Kidney tubule cell (primary cell): ENCODE measurements around the gene NAPSA.

ENCODE experiments used
- DNase-seq: peaks from one replicate; pipeline ENCODE4 v3.0.0-alpha.2; 2018; ENCODE audit warnings: low spot score

NAPSA gene

DNA sequence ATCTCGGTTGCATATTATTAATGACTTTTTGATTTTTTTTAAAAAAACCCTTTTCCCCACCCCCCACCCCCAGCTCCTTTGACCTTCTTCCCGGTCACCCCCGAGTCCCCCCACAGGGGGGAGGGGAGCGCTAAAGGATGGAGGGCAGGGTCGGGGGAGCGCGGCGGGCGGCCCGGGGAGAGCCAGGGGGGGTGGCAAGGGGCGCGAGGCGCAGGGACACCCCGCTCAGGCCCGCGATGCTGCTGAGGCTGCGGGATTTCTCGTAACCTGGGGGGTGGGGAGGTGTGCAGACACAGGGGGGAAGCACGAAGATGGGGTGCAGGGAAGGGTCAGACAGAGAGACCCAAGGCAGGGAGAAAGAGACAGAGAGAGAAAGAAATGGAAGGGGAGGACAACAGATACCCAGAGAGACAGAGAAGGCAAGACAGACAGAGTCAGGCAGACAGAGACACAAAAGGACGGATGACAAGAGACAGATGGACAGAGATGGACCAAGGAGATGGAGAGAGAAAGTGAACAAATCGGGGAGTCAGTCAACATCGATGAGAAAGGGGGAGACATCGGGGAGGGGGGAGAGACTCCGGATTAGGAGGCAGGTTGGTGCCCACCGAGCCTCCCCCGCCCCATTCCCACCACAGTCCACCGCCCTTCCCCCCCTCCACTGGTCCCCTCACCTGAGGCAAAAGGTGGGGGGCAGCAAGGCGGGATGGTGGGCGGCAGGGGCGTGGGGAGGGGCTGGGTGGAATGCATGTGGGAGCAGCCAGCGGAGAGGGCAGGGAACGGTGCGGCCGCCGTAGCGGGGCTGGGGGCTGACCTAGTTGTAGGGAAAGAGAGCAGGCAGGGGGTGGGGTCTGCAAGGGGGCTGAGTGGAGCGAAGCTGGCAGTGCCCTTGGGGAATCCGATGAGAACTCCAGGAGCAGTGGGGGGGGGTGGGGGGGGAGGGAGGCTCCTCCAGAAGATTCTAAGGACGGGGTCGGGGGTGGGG lies 50.4 kb downstream of the NAPSA start:
- DNase-seq, result no peak

DNA sequence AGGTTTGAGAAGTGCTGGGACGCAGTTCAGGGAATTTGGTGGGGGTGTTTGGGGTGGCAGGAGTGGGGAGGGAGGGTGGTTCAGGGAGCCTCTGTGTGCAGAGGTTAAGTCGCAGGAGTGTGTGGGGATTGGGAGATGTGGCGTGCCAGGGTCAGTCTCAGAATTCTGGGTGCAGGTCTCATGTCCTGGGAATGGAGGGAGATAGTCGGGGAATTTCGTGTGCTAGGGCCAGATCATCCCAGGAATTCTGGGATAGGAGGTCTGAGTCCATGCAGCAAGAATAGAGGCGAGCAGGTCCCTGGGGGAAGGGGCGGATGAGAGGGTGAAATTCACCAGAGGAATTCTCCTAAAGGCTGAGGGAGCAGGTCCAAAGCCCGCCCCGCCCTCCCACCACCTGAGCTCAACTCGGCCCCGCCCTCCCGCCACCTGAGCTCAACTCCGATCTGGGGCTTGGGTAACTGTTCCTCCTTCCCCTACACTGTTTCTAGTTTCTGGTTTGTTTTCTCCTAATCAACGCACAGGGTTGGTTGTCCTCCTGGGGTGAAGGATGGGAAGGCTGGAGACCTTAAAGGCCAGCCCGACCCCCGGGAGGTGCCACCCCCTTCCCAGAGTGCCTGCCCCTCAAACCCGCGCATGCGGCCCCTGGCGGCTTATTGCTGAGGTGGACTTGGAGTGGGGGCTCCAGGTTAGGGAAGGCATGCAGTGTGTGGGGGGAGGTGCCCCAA lies 51.5 kb downstream of the NAPSA start:
- DNase-seq, result no peak

DNA sequence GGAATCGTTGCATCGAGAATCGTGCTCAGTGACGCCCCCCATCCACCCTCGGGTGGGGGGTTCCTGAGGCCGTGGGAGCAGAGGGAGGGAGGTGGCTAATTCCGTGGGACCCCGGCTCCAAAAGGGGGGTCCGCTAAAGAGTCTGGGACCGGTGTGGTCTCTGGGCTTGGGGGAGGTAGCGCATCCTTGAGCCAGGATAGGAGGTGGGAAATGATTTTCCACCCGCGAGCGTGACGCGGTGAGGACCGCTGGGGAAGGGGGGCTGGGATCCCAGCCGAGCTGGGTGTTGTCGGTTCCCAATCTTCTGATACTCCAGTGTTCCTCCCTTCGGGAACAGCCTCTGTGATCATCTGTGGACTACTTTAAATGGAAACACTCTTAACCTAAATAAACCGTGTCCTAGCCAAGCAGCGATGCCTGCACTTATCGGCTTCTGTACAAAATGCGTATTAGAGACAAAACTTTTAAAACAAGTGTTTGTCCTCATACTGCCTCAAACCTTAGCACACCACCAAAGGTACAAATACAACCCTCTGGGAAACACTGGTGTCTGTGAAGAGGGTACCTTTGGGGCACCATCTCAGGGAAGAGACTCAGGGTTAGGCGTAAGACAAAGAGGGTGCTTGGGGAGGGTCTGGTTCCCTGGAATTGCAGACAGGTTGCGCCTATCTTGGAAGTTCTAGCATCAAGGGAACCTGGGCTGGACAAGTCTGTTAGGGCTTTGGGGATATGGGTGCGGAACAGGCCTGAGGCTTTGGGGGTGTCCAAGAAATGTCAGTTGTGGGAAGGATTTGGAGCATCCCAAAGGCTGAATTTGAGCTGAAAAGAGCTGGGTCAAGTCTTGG lies 52.2 kb downstream of the NAPSA start:
- DNase-seq, result no peak

DNA sequence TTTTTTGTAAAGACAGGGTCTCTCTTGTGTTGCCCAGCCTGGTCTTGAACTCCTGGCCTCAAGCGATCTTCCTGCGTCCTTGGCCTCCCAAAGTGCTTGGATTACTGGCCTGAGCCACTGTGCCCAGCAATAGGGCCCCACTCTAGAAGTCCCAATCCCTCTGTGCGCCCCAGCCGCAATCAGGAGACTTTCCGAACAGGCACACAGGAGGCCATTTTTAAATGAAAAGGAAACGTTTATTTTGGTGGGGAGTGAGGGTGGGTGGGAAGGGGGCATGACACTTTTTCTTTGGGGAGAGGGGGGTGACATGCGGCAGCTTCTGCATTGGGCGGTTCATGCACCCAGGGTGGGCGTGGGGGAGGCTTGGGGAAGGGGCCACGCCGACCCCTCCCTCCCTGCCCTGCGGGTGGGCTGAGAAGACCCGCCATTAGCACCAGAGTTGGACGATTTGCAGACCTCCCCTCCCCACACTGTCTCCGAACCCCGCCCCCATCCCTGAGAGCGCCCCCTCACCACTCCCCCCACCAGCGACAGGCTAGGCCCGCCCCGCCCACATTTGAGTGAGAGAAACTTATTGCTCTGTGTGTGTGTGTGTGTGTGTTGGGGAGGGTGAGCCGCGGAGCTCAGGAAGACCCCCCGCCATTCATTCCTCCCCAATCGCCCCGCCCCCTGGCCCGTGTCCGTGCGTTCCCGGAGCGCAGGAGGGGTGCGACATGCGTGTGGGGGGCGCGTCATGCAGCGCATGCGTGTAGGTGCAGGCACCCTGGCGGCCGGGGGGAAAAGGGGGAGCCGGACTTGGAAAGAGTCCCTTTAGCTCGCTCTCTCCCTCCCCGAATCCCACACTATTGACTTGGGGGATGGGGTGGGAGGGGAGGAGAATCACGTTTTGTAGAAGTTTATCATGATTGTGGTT lies 53.5 kb downstream of the NAPSA start:
- peak; percentile 27 for DNase-seq

DNA sequence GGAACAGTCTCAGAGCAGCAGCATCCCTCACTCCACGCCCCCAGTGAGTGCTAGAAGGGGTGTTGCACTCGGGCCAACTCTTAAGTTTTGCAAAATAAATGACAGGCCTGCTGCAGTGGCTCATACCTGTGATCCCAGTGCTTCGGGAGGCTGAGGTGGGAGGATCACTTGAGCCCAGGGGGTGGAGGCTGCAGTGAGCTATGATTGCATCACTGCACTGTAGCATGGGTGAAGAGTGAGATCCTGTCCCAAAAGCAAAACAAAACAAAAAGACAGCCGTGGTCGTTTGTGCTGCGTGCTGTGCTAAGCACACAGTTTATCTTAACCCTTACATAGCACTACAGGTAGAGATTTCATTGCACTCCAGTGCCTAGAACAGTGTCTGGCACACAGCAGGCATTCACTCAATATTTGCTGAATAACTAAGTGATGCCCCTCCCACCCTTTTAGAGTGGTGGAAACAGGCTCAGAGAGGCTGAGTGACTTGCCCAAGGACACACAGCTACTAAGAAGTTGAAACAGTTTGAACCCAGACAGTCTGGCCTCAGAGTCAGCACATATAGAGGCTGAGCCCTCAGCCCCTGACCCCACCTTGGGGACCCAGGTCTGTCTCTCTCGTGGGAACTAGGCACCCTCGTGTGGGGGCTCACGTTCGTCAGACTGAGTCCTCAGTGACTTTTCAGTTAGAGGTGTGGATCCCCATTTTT lies 54.5 kb downstream of the NAPSA start:
- no peak for DNase-seq

DNA sequence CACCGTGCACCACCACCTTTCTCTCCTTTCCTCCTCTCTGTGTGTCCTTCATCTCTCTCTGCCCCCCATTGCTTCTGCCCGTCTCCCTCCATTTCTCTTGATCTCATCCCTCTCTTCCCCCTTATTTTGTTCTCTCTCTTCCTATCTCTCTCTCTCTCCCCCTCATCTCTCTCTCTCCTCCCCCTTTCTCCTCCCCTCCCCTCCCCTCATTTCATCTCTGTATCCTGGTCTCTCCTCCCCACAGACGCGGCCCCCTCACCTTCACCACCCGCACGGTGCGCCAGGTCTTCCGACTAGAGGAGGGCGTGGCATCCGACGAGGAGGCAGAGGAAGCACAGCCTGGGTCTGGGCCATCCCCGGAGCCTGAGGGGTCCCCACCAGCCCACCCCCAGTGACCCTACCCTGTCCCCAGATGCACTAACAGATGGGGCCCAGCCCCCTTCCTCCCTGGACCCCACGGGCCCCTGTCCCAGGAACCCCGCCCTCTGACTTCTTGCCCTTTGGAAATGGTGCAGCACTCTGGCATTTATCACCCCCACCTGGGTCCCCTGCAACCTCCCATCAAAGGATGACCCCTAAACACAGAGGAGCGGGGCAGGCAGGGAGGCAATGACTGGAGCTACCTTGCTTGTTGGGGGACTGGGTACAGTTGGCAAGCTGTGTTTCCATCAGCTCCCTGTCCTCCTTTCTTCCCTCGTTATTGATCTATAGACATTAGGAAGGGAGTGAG lies 55.9 kb downstream of the NAPSA start:
- DNase-seq, result no peak

DNA sequence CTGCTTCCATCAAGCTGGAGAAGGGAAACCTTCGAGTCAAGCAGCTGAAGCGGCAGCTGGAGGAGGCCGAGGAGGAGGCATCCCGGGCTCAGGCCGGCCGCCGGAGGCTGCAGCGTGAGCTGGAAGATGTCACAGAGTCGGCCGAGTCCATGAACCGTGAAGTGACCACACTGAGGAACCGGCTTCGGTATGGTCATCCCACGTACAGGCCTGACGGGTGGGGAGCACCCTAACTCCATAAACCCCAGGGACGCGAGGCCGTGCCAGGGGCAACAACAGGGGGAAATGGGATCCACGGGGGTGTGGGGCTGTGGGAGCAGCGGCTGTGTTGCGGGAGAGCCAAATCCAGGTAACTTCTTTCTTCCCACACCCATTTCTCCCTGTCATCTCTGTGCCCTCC lies 56.4 kb downstream of the NAPSA start:
- DNase-seq, result no peak
